Endothelial cell of umbilical vein (primary cell): ENCODE data around the gene SMC5. TPM values are rescaled to one million over a fixed set of nuclear protein-coding genes. Genes with fewer than 3 reads are reported as not detected.

ENCODE experiments used
- BruUV-seq: library from RNA; stranded (reverse); fragments of 400-500 nt; replicated peaks from 2 replicates; lab custom pipeline; 2021; lab: Mats Ljungman, UMichigan
- CTCF ChIA-PET: fragments of 300-600, 350-600 bp; sonication (Branson Sonifier 250); formaldehyde crosslinking; loops from one replicate; lab custom pipeline; 2021; ENCODE audit warnings: antibody characterized with exemption, inconsistent platforms; lab: Charles Lee
- POLR2A ChIA-PET: fragments of 300-600, 350-600 bp; sonication (Branson Sonifier 250); formaldehyde crosslinking; loops from one replicate; lab custom pipeline; 2021; ENCODE audit warnings: antibody characterized with exemption, inconsistent platforms; lab: Charles Lee
- DNase-seq: peaks from one replicate; pipeline ENCODE4 v3.0.0-alpha.2; 2011; ENCODE audit warnings: low read depth, low spot score
- FAIRE-seq: peaks from 2 replicates; lab custom pipeline; 2011; peaks lifted over from hg19 to GRCh38; lab: Jason Lieb, UNC
- H2AFZ ChIP-seq: 2 replicates; pipeline ENCODE4 v1.6.0; 2012; ENCODE audit warnings: low read depth, low read length, control low read depth, inconsistent platforms
- H3K27ac ChIP-seq: 2 replicates; pipeline ENCODE4 v1.5.1; 2011; ENCODE audit warnings: low read depth, mild to moderate bottlenecking, control low read depth, low read length, moderate library complexity; ENCODE audit not compliant: insufficient read depth
- H3K27me3 ChIP-seq, 2 experiments: 2 replicates each; pipeline versions ENCODE4 v1.6.0 to v1.6.1; 2011; ENCODE audit warnings: low read length in 2 of 2, mixed read lengths in 1 of 2; ENCODE audit not compliant: control insufficient read depth in 2 of 2, insufficient read depth in 2 of 2
- H3K36me3 ChIP-seq, 2 experiments: 2 replicates in 1 of 2; 3 replicates in 1 of 2; pipeline ENCODE4 v1.5.1; 2011; ENCODE audit warnings: low read length in 2 of 2, mild to moderate bottlenecking in 1 of 2, moderate library complexity in 1 of 2; ENCODE audit not compliant: control insufficient read depth in 2 of 2, insufficient read depth in 2 of 2; ENCODE audit errors: extremely low read depth in 1 of 2
- H3K4me1 ChIP-seq: 3 replicates; pipeline ENCODE4 v1.5.1; 2011; ENCODE audit warnings: mild to moderate bottlenecking, low read length; ENCODE audit not compliant: control insufficient read depth, insufficient read depth; ENCODE audit errors: extremely low read depth
- H3K4me2 ChIP-seq: 2 replicates; pipeline ENCODE4 v1.6.1; 2011; ENCODE audit warnings: low read length, control low read depth, mixed read lengths; ENCODE audit not compliant: insufficient read depth
- H3K4me3 ChIP-seq, 3 experiments: fragments of 200-600 bp in 1 of 3; sonication (generic), shearing (Covaris generic) in 1 of 3; replicated peaks in 1 of 3; 2 replicates each; pipeline ENCODE4 v1.5.1; 2011 to 2016; ENCODE audit warnings: control low read depth in 3 of 3, low read length in 3 of 3, mild to moderate bottlenecking in 2 of 3, inconsistent platforms in 1 of 3, low read depth in 1 of 3, moderate library complexity in 1 of 3; ENCODE audit not compliant: insufficient read depth in 1 of 3
- H3K79me2 ChIP-seq: 2 replicates; pipeline ENCODE4 v1.6.0; 2012; ENCODE audit warnings: low read length, inconsistent platforms; ENCODE audit not compliant: control insufficient read depth, insufficient read depth
- H3K9ac ChIP-seq: replicated peaks from 2 replicates; pipeline ENCODE3; 2011; ENCODE audit warnings: low read length, control low read depth; ENCODE audit not compliant: insufficient read depth; ENCODE audit errors: extremely low read depth
- H3K9me1 ChIP-seq: replicated peaks from 3 replicates; pipeline ENCODE4 v1.6.0; 2011; ENCODE audit warnings: mild to moderate bottlenecking, low read length; ENCODE audit not compliant: control insufficient read depth, insufficient read depth; ENCODE audit errors: extremely low read depth
- H3K9me3 ChIP-seq: replicated peaks from 2 replicates; pipeline ENCODE4 v1.5.1; 2012; ENCODE audit warnings: low read length, inconsistent platforms; ENCODE audit not compliant: control insufficient read depth, insufficient read depth
- H4K20me1 ChIP-seq: replicated peaks from 2 replicates; pipeline ENCODE3; 2011; ENCODE audit warnings: mild to moderate bottlenecking, low read length; ENCODE audit not compliant: control insufficient read depth, insufficient read depth; ENCODE audit errors: extremely low read depth
- CTCF ChIP-seq, 2 donors: IDR thresholded peaks; 1 replicate in 1 of 2; 2 replicates in 1 of 2; pipeline ENCODE4 v1.5.1; 2011; ENCODE audit warnings: low read length in 2 of 2, mild to moderate bottlenecking in 2 of 2, moderate library complexity in 2 of 2, control low read depth in 1 of 2, inconsistent platforms in 1 of 2, low read depth in 1 of 2; ENCODE audit not compliant: insufficient read depth in 1 of 2; ENCODE audit errors: extremely low read depth in 1 of 2
- EZH2 ChIP-seq: IDR thresholded peaks from 2 replicates; pipeline ENCODE4 v1.6.1; 2012; ENCODE audit warnings: borderline replicate concordance, low read depth, mild to moderate bottlenecking, moderate library complexity, low read length, inconsistent platforms; ENCODE audit not compliant: severe bottlenecking
- GATA2 ChIP-seq: IDR thresholded peaks from 2 replicates; pipeline ENCODE4 v1.7.0; 2011; ENCODE audit warnings: low read depth, mild to moderate bottlenecking, moderate library complexity, mixed read lengths, low read length; ENCODE audit not compliant: insufficient read length, insufficient read depth
- JUN ChIP-seq: IDR thresholded peaks from 2 replicates; pipeline ENCODE4 v1.6.1; 2011; ENCODE audit warnings: borderline replicate concordance, low read depth; ENCODE audit not compliant: insufficient read length, insufficient read depth
- MAX ChIP-seq: IDR thresholded peaks from 2 replicates; pipeline ENCODE4 v1.6.1; 2011; ENCODE audit not compliant: insufficient read depth, insufficient read length
- MYC ChIP-seq: IDR thresholded peaks from one replicate; pipeline ENCODE4 v1.6.1; 2011; ENCODE audit warnings: mild to moderate bottlenecking, low read depth, low read length
- dilution Hi-C: fragments of 300-500 bp; cut with MboI; formaldehyde crosslinking; loops from one replicate; pipeline ENCODE4 v1.15.0; 2019; ENCODE audit warnings: low sequenced_read_pairs; ENCODE audit not compliant: extremely low pct_ligation_motif_present
- intact Hi-C: fragments of 100-400 bp; cut with micrococcal nuclease; formaldehyde crosslinking; loops from one replicate; pipeline ENCODE4 v1.10.0; 2022
- polyA plus RNA-seq, 4 experiments: library from polyadenylated mRNA; depleted of rRNA in 3 of 4; stranded (reverse) in 3 of 4; unstranded in 1 of 4; fragments of >200 nt; gene quantifications; 2 replicates each; pipeline versions ENCODE4 v1.2.1 to v1.2.3, GENCODE V29; 2011 to 2012; ENCODE audit warnings: missing spikeins in 1 of 4
- total RNA-seq: library from RNA; stranded (reverse); gene quantifications from 2 replicates; pipeline ENCODE4 v1.2.3, GENCODE V29; 2021

The SMC5 gene
- total and polyA plus RNA-seq, 2 donors (not counting 3 experiments of a cell fraction or from before 2014, with no cell fraction given): 17.1 to 32.8 TPM

DNA sequence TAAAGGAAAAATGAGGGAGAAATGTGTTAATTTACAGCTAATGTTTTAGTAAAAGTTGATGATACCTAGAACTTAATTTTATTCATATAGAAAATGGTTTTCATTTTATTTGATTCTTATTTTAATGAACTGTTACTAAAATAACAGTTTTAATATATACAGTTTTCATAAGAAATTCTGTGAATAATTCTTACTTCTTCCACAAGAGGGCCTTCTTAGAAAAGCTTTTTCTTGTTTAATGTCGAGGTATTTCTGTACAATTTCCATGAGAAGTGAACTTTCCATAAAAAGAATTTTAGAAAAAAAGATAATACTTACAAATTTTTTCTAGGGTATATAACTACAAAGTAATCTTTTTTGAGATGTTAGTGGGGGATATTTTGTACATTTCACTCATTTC is 81.8 kb downstream of the SMC5 start:
- no TSS peak for BruUV-seq

DNA sequence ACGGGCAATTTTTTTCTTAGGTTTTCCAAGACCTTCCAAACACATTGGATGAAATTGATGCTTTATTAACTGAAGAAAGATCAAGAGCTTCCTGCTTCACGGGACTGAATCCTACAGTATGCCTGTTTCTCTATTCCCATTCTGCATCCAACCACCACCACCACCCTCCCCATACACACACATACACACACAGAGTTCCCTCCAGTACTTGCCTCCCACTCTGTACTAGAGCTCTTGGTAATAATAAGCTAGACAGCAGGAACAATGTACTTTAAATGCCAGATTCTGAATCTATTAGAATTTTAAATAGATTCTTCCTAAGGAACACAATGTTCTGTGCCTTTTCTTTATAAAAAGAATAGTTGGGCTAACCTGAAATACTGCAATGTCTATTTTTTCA is 88.3 kb downstream of the SMC5 start:
- Histone ChIP-seq H3K27me3 (no peaks in the 10 kb centered on the region), H4K20me1 (no peaks in the 10 kb centered on the region), H3K79me2 (no peaks in the 10 kb centered on the region), H3K9me3 (no peaks in the 10 kb centered on the region), H2AFZ (no peak overlapping the region), H3K27ac (no peak overlapping the region), H3K4me2 (no peak overlapping the region), H3K9ac (no peak overlapping the region), H3K36me3 (peaks cover 2 to 7% of the 10 kb centered on the region in 2 experiments), H3K4me1 (no peaks in the 10 kb centered on the region), H3K9me1 (no peaks in the 10 kb centered on the region), H3K4me3 (no peak overlapping the region)
- TF ChIP-seq GATA2 (no peak), MAX (no peak), MYC (no peak), JUN (no peak), EZH2 (no peak)
- dilution Hi-C loops (no loop called here), intact Hi-C loops (no loop called here)
- ChIA-PET CTCF (interaction anchor here (0.8 to 15.0 kb wide), 3 partner anchors 11 to 254 kb away, joined by 3 to 255 read pairs (median 5); no protein-coding TSS in a partner anchor), POLR2A (no interaction called here)
- FAIRE-seq: no peak
- no peak for DNase-seq
- no TSS peak for BruUV-seq

More for the DNA sequence above, 81.8 kb downstream of the SMC5 start:
- peak in 1 of 2 donors; percentile 4 for TF ChIP-seq CTCF (IDR thresholded peaks at IDR 0.05; ENCODE audit: extremely low read depth in 1 of 2, insufficient read depth in 1 of 2, low read depth in 1 of 2, low read length in 2 of 2)
- no peak for TF ChIP-seq MYC
- FAIRE-seq: peak; percentile 66
- Histone ChIP-seq H3K79me2 (no peaks in the 10 kb centered on the region), H3K36me3 (peaks cover 0 to 2% of the 10 kb centered on the region in 2 experiments), H3K4me2 (no peak overlapping the region), H3K4me1 (no peaks in the 10 kb centered on the region), H3K9ac (no peak overlapping the region), H3K27me3 (no peaks in the 10 kb centered on the region), H2AFZ (no peak overlapping the region), H3K9me1 (no peaks in the 10 kb centered on the region), H3K27ac (no peak overlapping the region), H4K20me1 (no peaks in the 10 kb centered on the region), H3K4me3 (no peak overlapping the region), H3K9me3 (no peaks in the 10 kb centered on the region)
- peak; percentile 40 for DNase-seq
- POLR2A ChIA-PET: no interaction called here
- CTCF ChIA-PET: interaction anchor here (0.7 to 15.0 kb wide), 32 partner anchors 10 to 369 kb away, joined by 3 to 255 read pairs (median 4); partner anchors contain the start of genes KLF9 and SMC5
- dilution Hi-C loops: no loop called here
- intact Hi-C loops: loop anchor here (1.0 to 5.0 kb wide), 5 partner anchors 52 to 368 kb away; no protein-coding TSS in a partner anchor
